ENCODE results near the gene ETFB.

ETFB gene

GRCh38 chr19:51337861-51338562 lies 28.2 kb downstream of the ETFB start:
- peaks cover 2% of the 10 kb centered on the region; the same call in 1 of the 2 replicates for H3K27me3 ChIP-seq (ENCODE audit: control insufficient read depth, low read length)
- H3K79me2 ChIP-seq (ENCODE audit: control insufficient read depth, low read length): no peaks in the 10 kb centered on the region
- no peak overlapping the region for H3K27ac ChIP-seq (ENCODE audit: low read depth, low read length)
- peaks cover 12% of the 10 kb centered on the region for H3K4me1 ChIP-seq (ENCODE audit: control insufficient read depth, low read length)
- H3K9me2 ChIP-seq (replicated peaks; ENCODE audit: control insufficient read depth, low read length): no peaks in the 10 kb centered on the region
- no peaks in the 10 kb centered on the region for H4K20me1 ChIP-seq (ENCODE audit: control insufficient read depth, insufficient read depth, low read depth, low read length)
- no peak for TF ChIP-seq CTCF (IDR thresholded peaks at IDR 0.05; ENCODE audit: low read depth, low read length, poor library complexity, severe bottlenecking)
- no peak for TF ChIP-seq EZH2phosphoT487 (IDR thresholded peaks at IDR 0.05; ENCODE audit: borderline replicate concordance, low read length)
- peaks cover 1% of the 10 kb centered on the region; the same call in 1 of the 2 replicates for H3F3A ChIP-seq (ENCODE audit: control insufficient read depth, insufficient read depth)
- H3K9me3 ChIP-seq (ENCODE audit: control insufficient read depth, insufficient read depth, low read length): no peaks in the 10 kb centered on the region
- peak overlapping the region; percentile 80 for H3K4me2 ChIP-seq (ENCODE audit: low read length)
- H3K36me3 ChIP-seq (ENCODE audit: control insufficient read depth, low read length): no peaks in the 10 kb centered on the region
- H3K4me3 ChIP-seq (ENCODE audit: low read length): peak overlapping the region; percentile 77

DNA sequence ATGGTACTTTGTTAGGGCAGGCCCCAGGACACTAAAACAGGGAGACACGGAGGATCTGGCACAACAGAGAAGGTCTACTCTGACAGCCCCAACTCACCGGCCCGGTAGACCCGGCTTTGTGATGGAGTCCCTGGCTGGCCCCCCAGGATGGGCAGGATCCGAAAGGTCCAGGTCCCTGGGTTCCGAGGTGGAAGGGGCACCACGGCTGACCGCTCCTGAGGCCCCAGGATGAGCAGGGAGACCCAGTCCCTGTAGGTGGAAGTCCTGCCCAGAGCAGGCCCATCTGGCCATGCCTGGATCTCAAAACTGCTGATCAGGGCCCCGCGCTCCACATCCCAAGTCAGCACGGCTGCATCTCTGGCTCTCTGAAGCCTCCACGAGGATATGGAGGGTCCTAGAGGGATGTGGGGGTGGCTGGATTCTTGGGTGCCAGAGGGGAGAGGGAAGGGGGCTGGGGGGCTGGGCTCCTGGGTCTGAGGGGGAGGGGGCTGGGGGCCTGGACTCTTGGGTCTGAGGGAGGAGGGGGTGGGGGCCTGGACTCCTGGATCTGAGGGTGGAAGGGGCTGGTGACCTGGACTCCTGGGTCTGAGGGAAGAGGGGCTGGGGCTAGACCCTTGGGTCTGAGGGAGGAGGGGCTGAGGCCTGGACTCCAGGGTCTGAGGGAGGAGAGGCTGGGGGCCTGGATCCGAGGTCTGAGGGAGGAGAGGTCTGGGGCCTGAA lies 28.9 kb downstream of the ETFB start:
- Histone ChIP-seq H3K4me3 (ENCODE audit: low read length) (no peak overlapping the region), H3K36me3 (ENCODE audit: control insufficient read depth, low read length) (no peaks in the 10 kb centered on the region), H3K27me3 (ENCODE audit: control insufficient read depth, low read length) (peaks cover 2% of the 10 kb centered on the region; the same call in 1 of the 2 replicates), H3K79me2 (ENCODE audit: control insufficient read depth, low read length) (no peaks in the 10 kb centered on the region), H3K27ac (ENCODE audit: low read depth, low read length) (no peak overlapping the region), H3F3A (ENCODE audit: control insufficient read depth, insufficient read depth) (no peaks in the 10 kb centered on the region), H3K4me1 (ENCODE audit: control insufficient read depth, low read length) (peaks cover 12% of the 10 kb centered on the region), H3K9me3 (ENCODE audit: control insufficient read depth, insufficient read depth, low read length) (no peaks in the 10 kb centered on the region), H4K20me1 (ENCODE audit: control insufficient read depth, insufficient read depth, low read depth, low read length) (no peaks in the 10 kb centered on the region), H3K4me2 (ENCODE audit: low read length) (no peak overlapping the region), H3K9me2 (replicated peaks; ENCODE audit: control insufficient read depth, low read length) (no peaks in the 10 kb centered on the region)
- TF ChIP-seq CTCF (IDR thresholded peaks at IDR 0.05; ENCODE audit: low read depth, low read length, poor library complexity, severe bottlenecking) (no peak), EZH2phosphoT487 (IDR thresholded peaks at IDR 0.05; ENCODE audit: borderline replicate concordance, low read length) (no peak)

DNA sequence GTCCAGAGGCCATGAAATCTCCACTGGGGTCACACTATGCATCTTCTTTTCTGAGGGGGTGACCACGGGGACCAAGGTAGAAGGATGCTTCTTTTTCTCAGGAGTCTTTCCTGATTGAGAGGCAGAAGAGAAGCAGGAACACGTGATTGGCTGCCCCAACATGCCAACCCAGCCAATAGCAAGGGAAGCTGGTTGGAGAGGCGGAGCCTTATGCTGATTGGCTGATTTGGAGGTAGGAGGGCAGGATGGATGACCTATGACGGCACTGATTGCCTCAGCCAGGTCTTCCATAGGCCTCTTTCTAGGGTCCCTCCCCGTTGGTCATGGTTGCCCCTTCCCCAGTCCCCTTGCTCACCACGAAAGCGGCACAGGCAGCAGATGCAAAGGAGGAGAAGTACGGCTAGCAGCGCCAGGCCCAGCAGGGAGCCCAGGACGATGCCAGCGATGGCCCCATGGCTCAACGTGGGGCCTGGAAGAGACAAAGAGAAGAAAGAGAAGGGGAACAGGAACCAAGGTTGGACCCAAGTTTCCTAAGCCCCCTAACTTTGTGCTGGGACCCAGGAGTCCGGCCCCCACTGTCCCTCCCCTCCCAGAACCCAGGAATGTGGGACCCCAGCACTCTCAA lies 32.2 kb downstream of the ETFB start:
- Histone ChIP-seq H3K4me2 (ENCODE audit: low read length) (no peak overlapping the region), H3K79me2 (ENCODE audit: control insufficient read depth, low read length) (no peaks in the 10 kb centered on the region), H3K9me3 (ENCODE audit: control insufficient read depth, insufficient read depth, low read length) (no peaks in the 10 kb centered on the region), H3K9me2 (replicated peaks; ENCODE audit: control insufficient read depth, low read length) (no peaks in the 10 kb centered on the region), H3K4me3 (ENCODE audit: low read length) (no peak overlapping the region), H4K20me1 (ENCODE audit: control insufficient read depth, insufficient read depth, low read depth, low read length) (no peaks in the 10 kb centered on the region), H3K27ac (ENCODE audit: low read depth, low read length) (no peak overlapping the region), H3F3A (ENCODE audit: control insufficient read depth, insufficient read depth) (no peaks in the 10 kb centered on the region), H3K36me3 (ENCODE audit: control insufficient read depth, low read length) (no peaks in the 10 kb centered on the region), H3K27me3 (ENCODE audit: control insufficient read depth, low read length) (no peaks in the 10 kb centered on the region), H3K4me1 (ENCODE audit: control insufficient read depth, low read length) (peaks cover 5% of the 10 kb centered on the region)
- no peak for TF ChIP-seq EZH2phosphoT487 (IDR thresholded peaks at IDR 0.05; ENCODE audit: borderline replicate concordance, low read length)
